Gastroesophageal sphincter (tissue), 3 donors: Measurements from ENCODE around the gene CYTH3.

Source experiments
- CTCF ChIP-seq, 4 experiments: fragments of 200-600 bp in 2 of 4; fragments of 450-650 bp in 2 of 4; sonication (generic) in 1 of 4; IDR thresholded peaks; one replicate each; pipeline ENCODE4 v1.5.1; 2017 to 2019; ENCODE audit warnings: antibody characterized with exemption in 4 of 4, mild to moderate bottlenecking in 2 of 4, moderate library complexity in 2 of 4
- EP300 ChIP-seq: sonication (generic); formaldehyde crosslinking; IDR thresholded peaks from one replicate; pipeline ENCODE4 v1.6.1; 2017; ENCODE audit warnings: antibody characterized with exemption, mild to moderate bottlenecking

- TF ChIP-seq EP300 (no peak), CTCF (IDR thresholded peaks at IDR 0.05) (no peak)
Measured at GRCh38 chr7:6130007-6130587, 142.3 kb downstream of the CYTH3 start.
